Measurements from ENCODE around the gene NMNAT2. TPM values are rescaled to one million over a fixed set of nuclear protein-coding genes. Genes with fewer than 3 reads are reported as not detected.
A peak's percentile ranks its signal among the peaks of the same experiment; 100 is the strongest.

NMNAT2 gene
- total and polyA plus RNA-seq, 10 of the 15 experiments (the other 5 are each of a cell fraction or from before 2014, with no cell fraction given) = 0.02 to 2.0 (median 0.60) TPM

DNA sequence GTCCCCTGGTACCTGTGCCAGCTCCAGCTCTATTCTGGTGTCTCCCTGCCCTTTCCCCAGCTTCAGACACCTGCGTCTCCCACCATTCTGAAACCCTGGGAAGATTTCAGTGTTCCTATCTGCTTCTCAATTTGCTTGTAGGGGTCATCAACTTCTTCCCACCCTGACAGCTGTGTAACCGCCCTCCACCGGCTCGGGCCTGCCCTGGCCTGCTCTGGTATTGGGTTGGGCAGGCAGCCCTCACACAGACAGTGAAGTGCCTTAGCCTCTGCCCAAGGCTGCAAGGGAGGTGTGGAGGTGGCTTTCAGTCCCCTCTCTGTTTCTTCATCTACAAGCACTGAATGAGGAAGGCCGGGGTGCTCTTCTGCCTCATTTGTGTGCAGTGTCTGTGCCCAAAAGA, 134.9 kb downstream of the NMNAT2 start:
- no peak for DNase-seq (ENCODE audit: low read depth, low spot score)
- Histone ChIP-seq H3K27me3 (replicated peaks in 1 of 2; ENCODE audit: control insufficient read depth in 2 of 2, insufficient read depth in 2 of 2, low read length in 1 of 2) (no peaks in the 10 kb centered on the region), H4K20me1 (ENCODE audit: control insufficient read depth, insufficient read depth) (no peaks in the 10 kb centered on the region), H3K4me3 (no peak overlapping the region), H3K4me1 (ENCODE audit: control insufficient read depth, insufficient read depth, low read length) (peaks cover 3% of the 10 kb centered on the region; the same call in 1 of the 2 replicates), H3K4me2 (ENCODE audit: control insufficient read depth, insufficient read depth) (no peak overlapping the region), H3K79me2 (ENCODE audit: control insufficient read depth, insufficient read depth, low read length) (no peaks in the 10 kb centered on the region), H3K27ac (ENCODE audit: control insufficient read depth, insufficient read depth) (no peak overlapping the region), H3K9ac (ENCODE audit: control insufficient read depth, insufficient read depth, low read length) (no peak overlapping the region), H2AFZ (ENCODE audit: control insufficient read depth, low read depth, low read length) (no peak overlapping the region), H3K9me3 (replicated peaks; ENCODE audit: control insufficient read depth, insufficient read depth, low read length) (no peaks in the 10 kb centered on the region), H3K36me3 (ENCODE audit: control insufficient read depth in 2 of 2, insufficient read depth in 2 of 2, low read length in 1 of 2) (no peaks in the 10 kb centered on the region)
- ChIA-PET POLR2A (interaction anchor here (1.5 kb wide), 1 partner anchor 33 kb away, joined by 5 read pairs; no protein-coding TSS in a partner anchor), CTCF (interaction anchor here (0.7 to 9.3 kb wide), 15 partner anchors 9 to 402 kb away, joined by 3 to 146 read pairs (median 4); no protein-coding TSS in a partner anchor), SMC1A (ENCODE audit: uncharacterized antibody, unreplicated experiment) (interaction anchor here (0.6 to 7.0 kb wide), 9 partner anchors 9 to 320 kb away, joined by 3 to 152 read pairs (median 5); no protein-coding TSS in a partner anchor), RAD21 (ENCODE audit: unreplicated experiment) (interaction anchor here (1.1 to 7.3 kb wide), 7 partner anchors 10 to 320 kb away, joined by 3 to 114 read pairs (median 5); no protein-coding TSS in a partner anchor)
- intact Hi-C loops (cut with micrococcal nuclease; ENCODE audit: unreplicated experiment) = loop anchor here (5.0 kb wide), 2 partner anchors 189 to 404 kb away; partner anchors contain the start of gene SMG7
- in situ Hi-C loops (cut with MboI) = loop anchor here (10.0 kb wide), 1 partner anchor 262 kb away; no protein-coding TSS in a partner anchor
- ATAC-seq = 0 out of 3 replicates have a peak, but pooled peaks have one; percentile 12
- 20% methylated on average over 5 of the region's 5 CpGs for WGBS (ENCODE audit: insufficient coverage, insufficient replicate concordance, low lambda C conversion rate, missing lambda C conversion rate)
- no peak for TF ChIP-seq BMI1 (IDR thresholded peaks at IDR 0.05; ENCODE audit: borderline replicate concordance)
- no peak for FAIRE-seq
- no TSS peak for BruUV-seq (replicated peaks)

DNA sequence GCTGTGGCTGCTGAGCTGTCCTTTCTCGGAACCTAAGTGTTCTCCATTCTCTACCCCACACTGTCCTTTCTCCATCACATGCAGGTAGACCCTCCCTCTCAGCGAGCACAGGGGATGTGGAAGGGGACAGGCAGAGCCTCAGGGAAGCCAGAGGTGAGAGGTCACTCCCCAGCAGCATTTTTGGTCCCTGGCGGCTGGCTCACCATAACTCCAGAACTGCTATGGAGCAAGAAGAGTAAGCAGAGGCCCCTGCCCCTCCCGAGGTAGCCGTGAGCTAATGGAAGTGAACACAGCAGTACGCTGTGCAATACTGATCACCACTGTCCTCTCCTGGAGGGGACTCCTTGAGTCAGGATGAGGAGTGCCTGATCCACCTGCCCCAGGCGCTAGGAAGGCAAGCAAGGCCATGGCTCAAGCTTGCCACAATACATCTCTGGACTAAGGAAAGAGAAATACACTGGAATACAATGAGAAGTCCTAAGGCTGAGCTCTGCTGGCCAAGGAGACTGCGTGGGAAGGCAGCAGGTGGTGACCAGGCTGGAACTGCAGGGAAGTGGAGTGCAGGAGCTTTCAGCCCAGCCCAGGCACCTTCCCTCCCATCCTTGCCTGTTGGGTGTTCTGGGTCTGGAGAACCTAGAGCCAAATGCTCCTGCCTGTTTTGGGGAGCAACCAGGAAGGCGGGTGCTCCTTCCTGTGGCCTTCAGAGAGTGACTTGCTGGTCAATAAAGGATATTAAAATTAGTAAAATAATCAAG, 135.9 kb downstream of the NMNAT2 start:
- H3K9me3 ChIP-seq (replicated peaks; ENCODE audit: control insufficient read depth, insufficient read depth, low read length) = no peaks in the 10 kb centered on the region
- no peak overlapping the region for H2AFZ ChIP-seq (ENCODE audit: control insufficient read depth, low read depth, low read length)
- H3K79me2 ChIP-seq (ENCODE audit: control insufficient read depth, insufficient read depth, low read length) = no peaks in the 10 kb centered on the region
- FAIRE-seq (no peak), DNase-seq (ENCODE audit: low read depth, low spot score) (no peak), ATAC-seq (no peak; the same call in 2 of the 3 replicates)
- H3K4me1 ChIP-seq (ENCODE audit: control insufficient read depth, insufficient read depth, low read length) = peaks cover 3% of the 10 kb centered on the region; the same call in 1 of the 2 replicates
- H3K27ac ChIP-seq (ENCODE audit: control insufficient read depth, insufficient read depth) = no peak overlapping the region
- no peak for TF ChIP-seq ZNF24 (IDR thresholded peaks at IDR 0.05)
- no peak for TF ChIP-seq CBX3 (IDR thresholded peaks at IDR 0.05; ENCODE audit: borderline replicate concordance, low read depth)
- in situ Hi-C loops (cut with MboI) = loop anchor here (10.0 kb wide), 1 partner anchor 263 kb away; no protein-coding TSS in a partner anchor
- RAD21 ChIA-PET (ENCODE audit: unreplicated experiment) = interaction anchor here (0.8 to 7.3 kb wide), 17 partner anchors 18 to 403 kb away, joined by 3 to 114 read pairs (median 4); no protein-coding TSS in a partner anchor
- H4K20me1 ChIP-seq (ENCODE audit: control insufficient read depth, insufficient read depth) = no peaks in the 10 kb centered on the region
- SMC1A ChIA-PET (ENCODE audit: uncharacterized antibody, unreplicated experiment) = interaction anchor here (0.8 to 7.0 kb wide), 15 partner anchors 10 to 403 kb away, joined by 3 to 152 read pairs (median 4); no protein-coding TSS in a partner anchor
- BruUV-seq (replicated peaks) = no TSS peak
- WGBS (ENCODE audit: insufficient coverage, insufficient replicate concordance, low lambda C conversion rate, missing lambda C conversion rate) = 13% methylated on average over 9 of the region's 9 CpGs
- no peaks in the 10 kb centered on the region for H3K27me3 ChIP-seq (replicated peaks in 1 of 2; ENCODE audit: control insufficient read depth in 2 of 2, insufficient read depth in 2 of 2, low read length in 1 of 2)
- H3K4me3 ChIP-seq = no peak overlapping the region
- CTCF ChIA-PET = interaction anchor here (0.5 to 9.3 kb wide), 38 partner anchors 8 to 1066 kb away, joined by 3 to 146 read pairs (median 4); no protein-coding TSS in a partner anchor
- H3K36me3 ChIP-seq (ENCODE audit: control insufficient read depth in 2 of 2, insufficient read depth in 2 of 2, low read length in 1 of 2) = no peaks in the 10 kb centered on the region
- POLR2A ChIA-PET = interaction anchor here (0.8 to 1.8 kb wide), 4 partner anchors 24 to 345 kb away, joined by 3 to 8 read pairs (median 5); no protein-coding TSS in a partner anchor
- no peak overlapping the region for H3K9ac ChIP-seq (ENCODE audit: control insufficient read depth, insufficient read depth, low read length)
- intact Hi-C loops (cut with micrococcal nuclease; ENCODE audit: unreplicated experiment) = loop anchor here (5.0 kb wide), 2 partner anchors 190 to 405 kb away; partner anchors contain the start of gene SMG7
- H3K4me2 ChIP-seq (ENCODE audit: control insufficient read depth, insufficient read depth) = no peak overlapping the region

All from GM12878 (cell line).